NK-92 (cell line): Measurements from ENCODE around the gene PRKG1.

Experiments used
- DNase-seq: peaks from one replicate; lab custom pipeline; 2025; ENCODE audit not compliant: unreplicated experiment; lab: John Stamatoyannopoulos, UW

Gene PRKG1

GRCh38 chr10:51788273-51788672 is 714.0 kb downstream of the PRKG1 start:
- DNase-seq: no peak

DNA sequence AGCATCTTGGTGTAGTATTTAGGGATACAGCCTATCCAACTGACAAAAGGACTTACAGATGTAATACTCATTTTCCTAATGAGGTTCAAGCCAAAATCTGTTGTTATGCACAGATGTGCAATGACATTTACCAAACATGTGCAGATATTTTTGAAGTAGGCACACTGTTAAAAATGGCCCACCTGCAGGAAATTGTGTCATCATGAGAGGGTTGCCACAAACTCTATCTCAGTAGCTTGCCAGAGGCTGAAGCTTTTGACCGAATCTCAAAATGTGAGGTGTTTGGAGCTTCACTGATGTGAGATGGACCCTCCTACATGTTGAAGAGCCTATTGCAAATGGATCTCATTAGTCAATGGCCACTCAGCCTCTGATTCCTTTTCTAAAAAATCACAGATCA is 714.8 kb downstream of the PRKG1 start:
- DNase-seq: no peak

- DNase-seq: no peak
Observed at GRCh38 chr10:51789903-51790302, 715.6 kb downstream of the PRKG1 start.

DNA sequence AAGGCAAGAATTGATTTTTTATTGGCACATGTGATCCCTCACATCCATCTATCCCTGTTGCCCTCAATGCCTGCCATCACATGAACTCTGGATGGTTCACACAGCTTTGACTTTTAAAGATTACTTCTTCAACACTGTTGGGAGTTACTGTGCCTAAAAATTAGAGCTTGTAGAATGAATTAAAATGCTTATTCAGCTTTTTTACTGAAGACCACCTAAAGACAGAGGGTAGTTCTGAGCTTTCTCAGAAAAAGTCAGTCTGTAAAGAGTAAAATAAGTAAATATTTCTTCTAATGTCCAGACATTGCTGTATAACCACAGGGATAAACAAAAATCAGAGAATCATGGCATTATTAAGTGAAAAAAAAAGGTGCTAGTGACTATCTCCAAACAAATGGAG is 718.4 kb downstream of the PRKG1 start:
- DNase-seq: no peak

DNA sequence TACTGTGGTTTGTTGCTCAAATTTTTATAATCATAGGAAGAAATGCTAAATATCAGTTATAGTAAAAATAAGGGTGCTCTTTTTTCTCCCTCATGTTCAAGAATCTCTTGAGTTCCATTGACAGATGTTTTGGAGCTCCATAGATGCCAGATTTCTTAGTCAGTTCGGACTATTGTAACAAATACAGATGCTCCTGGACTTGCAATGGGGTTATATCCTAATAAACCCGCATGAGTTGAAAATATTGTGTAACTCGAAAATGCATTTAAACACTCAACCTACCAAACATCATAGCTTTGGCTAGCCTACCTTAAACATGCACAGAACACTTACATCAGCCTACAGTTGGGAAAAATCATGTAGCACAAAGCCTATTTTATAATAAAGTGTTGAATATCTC is 725.8 kb downstream of the PRKG1 start:
- DNase-seq: no peak

DNA sequence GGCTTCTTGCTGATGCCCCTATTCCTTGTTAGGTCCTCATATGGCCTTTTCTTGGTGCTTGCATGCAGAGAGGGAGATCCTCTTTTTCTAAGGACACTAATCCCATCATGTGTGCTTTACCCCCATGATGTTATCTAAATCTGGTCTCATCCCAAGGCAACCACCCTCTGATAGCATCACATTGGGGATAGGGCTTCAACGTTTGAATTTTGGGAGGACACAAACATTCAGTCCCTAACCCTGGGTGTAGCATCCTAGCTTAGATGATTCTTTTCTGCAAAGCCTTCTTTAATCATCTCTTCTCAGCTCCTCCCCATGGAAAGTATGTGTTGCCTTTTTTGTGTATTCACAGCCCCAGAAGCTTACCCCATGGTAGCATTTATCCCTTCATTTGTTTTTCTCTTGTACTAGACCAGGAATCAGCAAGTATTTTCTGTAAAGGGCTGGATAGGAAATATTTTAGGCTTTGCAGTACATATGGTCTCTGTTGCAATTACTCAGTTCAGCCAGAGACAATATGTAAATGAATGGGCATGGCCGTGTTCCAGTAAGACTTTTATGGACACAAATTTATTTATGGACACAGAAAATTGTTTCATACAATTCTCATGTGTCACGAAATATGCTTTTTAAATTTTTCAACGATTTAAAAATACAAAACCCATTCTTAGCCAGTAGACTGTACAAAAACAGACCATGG is 726.6 kb downstream of the PRKG1 start:
- DNase-seq: no peak

- no peak for DNase-seq
Observed at GRCh38 chr10:51802030-51802429, 727.7 kb downstream of the PRKG1 start.

- no peak for DNase-seq
Observed at GRCh38 chr10:51804866-51805265, 730.6 kb downstream of the PRKG1 start.

GRCh38 chr10:51806079-51806835 is 732.0 kb downstream of the PRKG1 start:
- DNase-seq: no peak

DNA sequence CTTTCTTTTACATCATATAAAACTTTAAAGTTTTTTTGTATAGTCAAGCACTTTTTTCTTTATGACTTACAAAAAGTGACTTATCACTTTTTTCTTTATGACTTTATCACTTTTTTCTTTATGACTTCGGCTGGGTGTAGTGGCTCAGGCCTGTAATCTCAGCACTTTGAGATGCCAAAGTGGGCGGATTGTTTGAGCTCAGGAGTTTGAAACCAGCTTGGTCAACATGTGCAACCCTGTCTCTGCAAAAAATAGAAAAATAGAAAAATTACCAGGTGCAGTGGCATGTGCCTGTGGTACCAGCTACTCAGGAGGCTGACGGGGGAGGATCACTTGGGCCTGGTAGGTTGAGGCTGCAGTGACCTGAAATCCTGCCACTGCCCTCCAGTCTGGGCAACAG is 733.9 kb downstream of the PRKG1 start:
- no peak for DNase-seq

DNA sequence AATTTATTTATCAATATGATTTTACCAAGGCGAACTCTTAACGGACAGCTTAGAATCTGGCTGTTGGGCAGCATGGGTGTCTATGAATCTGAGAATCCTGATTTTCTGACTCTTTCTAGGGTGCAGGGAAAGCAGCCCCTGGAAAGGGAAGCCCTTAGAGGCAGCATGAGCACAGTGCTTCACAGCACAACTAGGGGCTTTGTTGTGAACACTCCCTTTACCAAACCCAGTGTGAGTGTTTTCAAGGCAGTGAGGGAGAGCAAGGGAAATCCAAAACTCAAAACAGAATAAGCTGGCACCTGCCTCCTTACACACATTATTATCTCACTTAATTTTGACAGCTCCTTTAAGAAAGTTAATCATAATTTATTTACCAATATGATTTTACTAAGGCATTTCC is 741.4 kb downstream of the PRKG1 start:
- DNase-seq: no peak

DNA sequence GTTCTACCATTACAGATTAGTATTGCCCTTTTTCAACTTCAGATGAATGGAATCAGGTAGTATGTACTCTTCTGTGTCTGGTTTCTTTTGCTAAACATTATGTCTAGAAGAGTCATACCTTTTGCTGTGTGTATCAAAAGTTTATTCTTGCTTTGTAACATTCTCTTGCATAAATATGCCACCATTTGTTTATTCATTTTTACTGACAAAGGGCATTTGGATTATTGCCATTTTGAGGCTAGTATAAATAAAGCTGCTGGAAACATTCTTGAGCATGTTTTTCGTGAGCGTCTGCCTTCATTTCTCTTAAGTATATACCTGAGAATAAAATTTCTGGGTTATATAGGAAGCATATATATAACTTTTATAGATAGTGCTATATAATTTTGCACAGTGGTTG is 746.8 kb downstream of the PRKG1 start:
- DNase-seq: no peak

GRCh38 chr10:51821745-51822144 is 747.5 kb downstream of the PRKG1 start:
- no peak for DNase-seq

DNA sequence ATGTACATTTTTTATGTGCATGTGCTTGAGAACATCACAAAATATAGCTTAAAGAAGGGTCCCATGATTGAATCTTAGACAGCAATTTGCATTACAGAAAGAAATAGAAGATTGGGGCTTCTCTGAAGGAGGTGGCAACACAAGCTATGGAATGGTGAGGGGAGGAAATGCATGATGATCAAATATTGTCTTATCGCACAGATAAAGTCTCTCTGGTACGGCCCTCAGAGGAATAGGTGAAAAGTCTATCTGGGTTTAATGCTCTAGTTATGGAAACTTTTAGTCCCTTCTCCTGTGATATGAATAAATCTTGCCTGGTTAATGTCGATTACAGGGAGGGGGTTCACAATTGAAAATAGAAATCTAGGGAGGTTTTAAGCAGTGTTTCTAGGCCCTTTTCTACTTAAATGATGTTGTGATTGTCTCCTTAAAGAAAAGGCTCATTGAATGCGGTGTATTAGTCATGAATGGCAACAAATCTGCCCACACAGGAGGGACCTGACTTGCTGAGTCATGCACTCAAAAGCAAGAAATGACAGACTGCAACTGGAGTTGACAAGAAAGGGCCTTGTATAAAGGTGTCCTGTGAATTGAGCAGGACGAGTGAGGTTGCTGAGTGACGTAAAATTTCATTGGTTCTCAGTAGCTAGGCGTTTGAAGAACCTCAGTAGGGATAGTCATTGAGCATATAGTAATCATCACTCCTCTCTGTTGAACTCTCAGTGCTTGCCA is 758.5 kb downstream of the PRKG1 start:
- no peak for DNase-seq

- no peak for DNase-seq
Observed at GRCh38 chr10:51834548-51834947, 760.3 kb downstream of the PRKG1 start.

- no peak for DNase-seq
Observed at GRCh38 chr10:51838471-51838870, 764.2 kb downstream of the PRKG1 start.

- no peak for DNase-seq
Observed at GRCh38 chr10:51843966-51844365, 769.7 kb downstream of the PRKG1 start.

GRCh38 chr10:51846856-51847506 is 772.7 kb downstream of the PRKG1 start:
- no peak for DNase-seq

- DNase-seq: no peak
Observed at GRCh38 chr10:51852297-51852696, 778.0 kb downstream of the PRKG1 start.

- DNase-seq: no peak
Observed at GRCh38 chr10:51857305-51857704, 783.0 kb downstream of the PRKG1 start.

DNA sequence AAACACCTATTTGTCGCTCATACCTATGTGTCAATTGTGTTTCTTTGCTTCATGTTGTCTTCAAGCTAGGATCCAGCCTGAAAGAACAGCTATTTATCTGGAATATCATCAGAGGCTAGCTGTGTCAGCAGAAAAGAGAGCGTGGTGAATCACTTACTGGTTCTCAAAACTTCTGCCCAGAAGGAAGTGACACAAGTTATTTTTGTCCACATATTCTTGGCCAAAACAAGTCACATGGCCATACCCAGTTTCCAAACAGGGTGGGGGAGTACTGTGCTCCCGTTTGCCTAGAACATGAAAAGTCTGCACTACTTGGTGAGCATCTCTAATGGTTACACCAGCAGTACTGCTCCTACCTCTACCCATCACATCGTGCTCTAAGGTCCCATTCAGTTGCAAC is 786.0 kb downstream of the PRKG1 start:
- DNase-seq: no peak

DNA sequence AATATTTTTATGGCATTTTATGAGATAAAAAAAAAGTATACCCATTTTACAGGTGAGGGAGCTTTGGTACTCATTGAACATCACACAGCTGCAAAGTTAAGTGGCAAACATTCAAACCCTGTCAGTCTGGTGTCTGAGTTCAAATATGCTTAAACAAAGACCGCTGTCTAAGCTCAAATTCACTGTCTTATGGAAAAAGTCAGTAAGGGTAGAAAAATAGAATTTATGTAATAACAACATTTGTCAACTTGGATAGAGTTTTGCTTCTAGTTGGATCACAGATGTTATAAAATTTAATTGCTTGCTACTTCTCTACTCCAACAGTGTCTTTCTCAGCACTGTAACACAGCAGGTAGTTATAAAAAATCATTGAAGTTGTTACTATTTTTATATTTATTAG is 786.8 kb downstream of the PRKG1 start:
- no peak for DNase-seq
